HG02763 (cell line): ENCODE measurements around the gene SULT1C2.
"Not testable (repeated sequence)": the region's sequence is repeated elsewhere in the genome, so short reads cannot be mapped to it uniquely, and the experiment has no call there.

Source experiments
- ATAC-seq: cut with Tn5 transposase; IDR thresholded peaks from one replicate; pipeline ENCODE4 v1.9.1; 2021; ENCODE audit warnings: mild to moderate bottlenecking, moderate library complexity; ENCODE audit not compliant: unreplicated experiment

Gene SULT1C2

DNA sequence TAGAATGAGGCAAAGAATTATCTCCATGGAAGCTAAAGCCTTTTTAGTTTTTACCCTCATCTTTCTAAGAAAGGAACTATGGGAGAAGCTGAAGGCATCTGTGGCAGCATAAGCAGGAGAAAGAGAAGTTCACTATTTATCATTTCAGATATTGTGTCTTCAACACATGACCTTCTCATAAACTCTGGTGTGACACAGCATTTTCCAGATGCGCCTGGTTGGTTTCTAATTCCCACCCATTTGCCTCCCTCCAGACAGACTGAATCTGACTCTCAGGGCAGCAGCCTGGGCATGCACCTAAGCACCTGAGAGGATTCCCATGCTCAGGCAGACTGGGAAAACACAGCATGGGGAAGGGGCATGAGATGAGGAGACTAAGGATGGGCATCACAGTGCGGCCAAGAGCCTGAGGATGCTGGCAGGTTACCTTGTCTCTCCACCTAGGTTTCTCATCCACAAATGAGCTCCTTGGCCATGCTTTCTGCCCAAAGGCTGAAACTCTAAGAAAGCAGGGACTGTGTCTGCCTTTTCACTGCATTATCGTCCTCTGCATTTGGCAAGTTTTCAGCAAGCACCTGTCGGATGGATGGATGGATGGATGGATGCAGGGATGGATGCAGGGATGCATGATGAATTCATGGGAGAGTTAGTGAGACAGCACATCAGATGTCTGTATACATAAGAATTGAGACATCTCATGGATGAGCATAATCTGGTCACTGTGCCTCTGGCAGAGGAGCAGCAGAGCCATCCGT is 60.3 kb downstream of the SULT1C2 start:
- no peak for ATAC-seq

DNA sequence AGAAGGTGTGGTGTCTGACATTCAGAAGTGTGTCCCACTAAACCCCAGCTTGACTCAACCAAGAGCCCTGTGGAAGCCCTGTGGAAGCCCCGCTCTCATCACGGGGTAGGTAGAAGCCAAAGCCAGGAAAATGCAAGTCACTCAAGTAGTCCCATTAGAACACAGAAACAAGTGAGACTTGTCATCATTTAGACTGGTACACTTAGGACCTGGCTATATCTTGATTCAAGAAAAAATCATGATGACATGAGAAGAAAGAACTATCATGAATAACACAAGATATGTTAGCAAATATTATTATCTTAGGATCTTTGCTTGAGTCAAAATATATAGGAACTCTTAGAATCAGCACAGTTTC is 60.9 kb downstream of the SULT1C2 start:
- ATAC-seq: no peak

DNA sequence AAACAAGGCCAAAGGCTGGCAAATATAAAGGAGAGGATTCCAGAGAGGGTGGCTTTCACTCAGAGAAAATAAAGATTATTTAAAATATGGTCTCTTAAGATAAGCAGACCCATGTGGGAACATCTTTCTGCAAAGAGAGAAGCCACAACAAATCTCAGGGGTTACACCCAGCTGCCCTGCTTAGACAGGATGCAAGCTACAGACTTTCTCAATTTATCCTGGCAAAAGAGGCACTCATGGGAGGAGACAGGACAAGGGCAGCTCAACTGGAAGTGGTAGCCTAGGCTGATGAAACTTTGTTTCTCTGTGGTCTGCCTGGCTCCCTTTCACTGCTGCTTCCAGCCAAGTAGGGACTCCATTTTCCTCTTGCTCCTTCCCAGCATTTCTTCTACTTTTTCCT is 63.2 kb downstream of the SULT1C2 start:
- no peak for ATAC-seq

DNA sequence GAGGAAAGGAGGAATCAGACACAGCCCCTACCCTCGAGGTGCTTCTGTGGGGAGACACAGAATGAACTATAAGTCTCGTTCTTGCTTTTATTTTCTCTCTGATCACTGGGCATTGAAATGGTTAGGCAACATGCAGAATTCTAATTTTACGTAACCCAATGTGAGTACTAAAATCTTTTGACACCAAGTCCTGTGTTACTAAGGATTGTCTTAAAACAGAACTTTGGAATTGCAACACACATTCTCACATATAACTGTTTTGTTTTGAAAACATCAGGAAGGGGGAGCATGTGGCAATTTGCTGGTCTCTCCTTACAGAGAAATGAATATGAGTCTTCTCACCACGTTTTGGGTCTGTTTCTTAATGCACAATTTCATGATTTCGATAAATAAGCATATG is 65.4 kb downstream of the SULT1C2 start:
- no peak for ATAC-seq

DNA sequence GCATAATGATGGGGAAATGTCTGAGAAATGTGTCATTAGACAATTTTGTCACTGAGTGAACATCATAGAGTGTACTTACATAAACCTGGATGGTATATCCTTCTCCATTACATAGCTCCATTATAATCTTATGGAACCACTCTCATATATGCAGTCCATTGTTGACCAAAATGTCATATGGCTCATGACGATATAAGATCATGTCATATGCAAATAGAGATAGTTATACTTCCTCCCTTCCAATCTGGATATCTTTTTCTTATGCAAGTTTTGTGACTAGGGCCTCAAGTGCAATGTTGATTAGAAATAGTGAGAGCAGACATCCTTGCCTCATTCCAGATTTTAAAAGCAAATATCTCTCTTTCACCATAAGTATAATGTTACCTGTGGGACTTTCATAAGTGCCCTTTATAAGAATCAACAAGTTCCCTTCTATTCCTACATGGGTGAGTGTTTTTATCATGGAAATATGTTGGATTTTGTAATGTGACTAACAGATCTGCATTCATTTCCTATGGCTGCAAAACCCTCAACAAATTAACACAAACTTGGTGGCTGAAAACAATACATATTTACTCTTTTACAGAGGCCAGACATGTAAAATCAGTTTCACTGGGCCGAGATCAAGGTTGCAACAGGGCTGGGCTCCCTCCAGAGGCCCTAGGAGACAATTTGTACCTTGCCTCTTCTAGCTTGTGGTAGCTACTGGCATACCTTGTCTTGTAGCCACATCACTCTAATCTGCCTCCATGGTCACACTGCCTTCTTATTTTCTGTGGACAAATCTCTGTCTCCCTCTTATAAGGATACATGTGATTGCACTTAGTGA is 67.4 kb downstream of the SULT1C2 start:
- ATAC-seq: no peak

DNA sequence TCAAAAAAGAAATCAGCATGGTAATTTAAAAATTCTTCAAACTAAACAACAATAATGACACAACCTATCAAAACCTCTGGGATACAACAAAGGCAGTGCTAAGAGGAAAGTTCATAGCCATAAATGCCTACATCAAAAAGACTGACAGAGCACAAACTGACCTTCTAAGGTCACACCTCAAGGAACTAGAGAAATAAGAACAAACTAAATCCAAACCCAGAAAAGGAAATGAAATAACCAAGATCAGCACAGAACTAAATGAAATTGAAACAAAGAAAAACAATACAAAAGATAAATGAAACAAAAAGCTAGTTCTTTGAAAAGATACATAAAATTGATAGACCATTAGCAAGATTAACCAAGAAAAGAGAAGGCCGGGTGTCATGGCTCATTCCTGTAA is 70.6 kb downstream of the SULT1C2 start:
- ATAC-seq: not testable (repeated sequence)
